ENCODE measurements around the gene SERPINI2.

GRCh38 chr3:167397826-167398225 is 76.0 kb downstream of the SERPINI2 start:
- TF ChIP-seq ZNF2 (tag by site-specific recombination; IDR thresholded peaks at IDR 0.05): no peak
- no peak for TF ChIP-seq ZBTB7A (tag by site-specific recombination; IDR thresholded peaks at IDR 0.05; ENCODE audit: low read depth)
- no peak for TF ChIP-seq ZSCAN16 (tag by site-specific recombination; IDR thresholded peaks at IDR 0.05)
- TF ChIP-seq ZNF138 (tag by site-specific recombination; IDR thresholded peaks at IDR 0.05; ENCODE audit: borderline replicate concordance): no peak
- no peak for TF ChIP-seq PRDM2 (tag by site-specific recombination; IDR thresholded peaks at IDR 0.05; ENCODE audit: borderline replicate concordance)
- TF ChIP-seq ZNF324 (tag by site-specific recombination; IDR thresholded peaks at IDR 0.05): no peak

Measured in HEK293 (cell line).